Articular chondrocyte of knee joint (primary cell): Measurements from ENCODE around the gene APOBEC3F. TPM values are rescaled to one million over a fixed set of nuclear protein-coding genes. Genes with fewer than 3 reads are reported as not detected.

Source experiments
- small RNA-seq: library from RNA; depleted of rRNA; stranded (forward); fragments of <200 nt; gene quantifications from one replicate; pipeline ENCODE3, GENCODE V24; 2012
- total RNA-seq: library from RNA; depleted of rRNA; stranded (reverse); fragments of >200 nt; gene quantifications from 2 replicates; pipeline ENCODE4 v1.2.3, GENCODE V29; 2012

APOBEC3F gene
- total RNA-seq, result 4.1 and 7.8 TPM in 2 replicates

DNA sequence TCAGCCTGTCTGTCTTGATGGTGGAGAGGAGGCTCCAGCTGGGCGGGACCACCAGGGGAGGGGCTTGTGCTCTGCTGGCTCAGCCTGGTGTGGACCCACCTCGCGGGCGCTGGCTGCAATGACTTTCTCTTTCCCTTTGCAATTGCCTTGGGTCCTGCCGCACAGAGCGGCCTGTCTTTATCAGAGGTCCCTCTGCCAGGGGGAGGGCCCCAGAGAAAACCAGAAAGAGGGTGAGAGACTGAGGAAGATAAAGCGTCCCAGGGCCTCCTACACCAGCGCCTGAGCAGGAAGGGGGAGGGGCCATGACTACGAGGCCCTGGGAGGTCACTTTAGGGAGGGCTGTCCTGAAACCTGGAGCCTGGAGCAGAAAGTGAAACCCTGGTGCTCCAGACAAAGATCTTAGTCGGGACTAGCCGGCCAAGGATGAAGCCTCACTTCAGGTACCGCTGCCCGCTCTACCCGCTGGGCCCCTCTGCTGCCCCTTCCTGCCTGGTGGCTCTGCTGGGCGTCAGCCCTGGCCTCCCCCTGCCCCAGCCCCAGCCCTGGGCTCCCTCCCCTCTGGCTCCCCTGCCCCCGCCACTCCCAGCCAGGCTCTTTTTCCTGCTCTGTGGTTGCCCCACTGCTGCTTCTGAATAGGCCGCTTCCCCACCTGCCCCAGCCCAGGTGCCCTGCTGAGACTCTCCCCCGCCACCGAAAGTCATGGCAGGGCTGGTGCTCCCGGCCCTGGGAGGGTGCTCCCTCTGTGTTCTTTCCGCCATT is at the start of gene APOBEC3F:
TSS of gene APOBEC3F (plus strand) at position 327 of the 759 bp plus-strand sequence. CDS start at position 424, 97 bp downstream.

GRCh38 chr22:39013942-39014722 is 26.5 kb upstream of the APOBEC3F start, which contains the start of gene APOBEC3C:
TSS of gene APOBEC3C (plus strand) at chr22:39014257. CDS start at chr22:39014363, 106 bp downstream.

GRCh38 chr22:39077026-39077840 is 36.6 kb downstream of the APOBEC3F start, which contains the start of gene APOBEC3G:
TSS of gene APOBEC3G (plus strand) at chr22:39077275. CDS start at chr22:39077362, 87 bp downstream.

GRCh38 chr22:39097098-39098020 is 56.7 kb downstream of the APOBEC3F start, which contains the start of gene APOBEC3H:
TSS of gene APOBEC3H (plus strand) at chr22:39097244. CDS start at chr22:39100279, 3,035 bp downstream.

Small RNA genes within 50 kb of the gene (small RNA-seq; reads per million reads assigned to genes)
- not detected for gene AL022318.2

Other genes with a start within 250 kb of the APOBEC3F start
- 12.0 and 13.1 TPM in 2 replicates for gene DNAL4, start 246.7 kb upstream of the APOBEC3F start, total RNA-seq
- gene NPTXR, start 196.8 kb upstream of the APOBEC3F start, total RNA-seq, result 2.6 and 3.0 TPM in 2 replicates
- 65.7 and 71.5 TPM in 2 replicates for gene CBX6, start 168.6 kb upstream of the APOBEC3F start, total RNA-seq
- gene APOBEC3A, start 83.3 kb upstream of the APOBEC3F start, total RNA-seq, result not detected in 2 replicates
- 3.1 and 5.1 TPM in 2 replicates for gene APOBEC3B, start 58.5 kb upstream of the APOBEC3F start, total RNA-seq
- gene APOBEC3C, start 26.6 kb upstream of the APOBEC3F start, total RNA-seq, result 16.5 and 18.6 TPM in 2 replicates
- gene APOBEC3D, start 19.7 kb upstream of the APOBEC3F start, total RNA-seq, result 1.4 and 2.1 TPM in 2 replicates
- 20.0 and 22.2 TPM in 2 replicates for gene APOBEC3G, start 36.4 kb downstream of the APOBEC3F start, total RNA-seq
- not detected in 2 replicates for gene APOBEC3H, start 56.4 kb downstream of the APOBEC3F start, total RNA-seq
- 10.7 and 11.9 TPM in 2 replicates for gene CBX7, start 111.8 kb downstream of the APOBEC3F start, total RNA-seq
- gene PDGFB, start 204.1 kb downstream of the APOBEC3F start, total RNA-seq, result 0.32 TPM in 1 of 2 replicates, not detected in the other